GM18499 (cell line): ENCODE data around the gene FCRLA.
"Not testable (repeated sequence)": the region's sequence is repeated elsewhere in the genome, so short reads cannot be mapped to it uniquely, and the experiment has no call there.

Source experiments
- ATAC-seq: cut with Tn5 transposase; IDR thresholded peaks from one replicate; pipeline ENCODE4 v1.9.1; 2021; ENCODE audit warnings: moderate number of reproducible peaks; ENCODE audit not compliant: insufficient read depth, unreplicated experiment

FCRLA gene

GRCh38 chr1:161702250-161702649, 4.8 kb upstream of the FCRLA start:
- no peak for ATAC-seq

- ATAC-seq: no peak
Observed at GRCh38 chr1:161705537-161705936, 1.5 kb upstream of the FCRLA start.

GRCh38 chr1:161706113-161706481, 932 bp upstream of the FCRLA start:
- no peak for ATAC-seq

GRCh38 chr1:161707503-161707902, 474 bp downstream of the FCRLA start:
- ATAC-seq: no peak

- no peak for ATAC-seq
Observed at GRCh38 chr1:161709373-161709772, 2.3 kb downstream of the FCRLA start.

GRCh38 chr1:161710560-161710959, 3.5 kb downstream of the FCRLA start:
- ATAC-seq: no peak

GRCh38 chr1:161718559-161719324, 11.7 kb downstream of the FCRLA start:
- ATAC-seq: no peak

GRCh38 chr1:161719325-161719611, 12.2 kb downstream of the FCRLA start:
- ATAC-seq: no peak

GRCh38 chr1:161720422-161720821, 13.4 kb downstream of the FCRLA start:
- ATAC-seq: no peak

- ATAC-seq: no peak
Observed at GRCh38 chr1:161720956-161721737, 14.1 kb downstream of the FCRLA start, which contains the start of gene FCRLB. FCRLB (plus strand) TSS chr1:161721544; CDS start chr1:161722673, 1,129 bp downstream.

GRCh38 chr1:161721738-161722343, 14.8 kb downstream of the FCRLA start:
- ATAC-seq: no peak

GRCh38 chr1:161722406-161722805, 15.4 kb downstream of the FCRLA start:
- no peak for ATAC-seq

- no peak for ATAC-seq
Observed at GRCh38 chr1:161723459-161724141, 16.6 kb downstream of the FCRLA start.

GRCh38 chr1:161725258-161725907, 18.4 kb downstream of the FCRLA start:
- not testable (repeated sequence) for ATAC-seq

- ATAC-seq: no peak
Observed at GRCh38 chr1:161725908-161726472, 19.0 kb downstream of the FCRLA start.

- ATAC-seq: no peak
Observed at GRCh38 chr1:161726473-161727255, 19.6 kb downstream of the FCRLA start.

- ATAC-seq: no peak
Observed at GRCh38 chr1:161727256-161727924, 20.4 kb downstream of the FCRLA start.

- ATAC-seq: no peak
Observed at GRCh38 chr1:161728376-161729226, 21.6 kb downstream of the FCRLA start.
